Fibroblast of skin of scalp (primary cell): Measurements from ENCODE around the gene PERM1.

Experiments used
- DNase-seq: peaks from one replicate; pipeline ENCODE4 v3.0.0-alpha.2; 2013

The PERM1 gene

GRCh38 chr1:945688-946556, 36.0 kb downstream of the PERM1 start:
- DNase-seq, result no peak

- peak; percentile 53 for DNase-seq
Observed at GRCh38 chr1:944341-945325, 37.3 kb downstream of the PERM1 start.

GRCh38 chr1:943545-944340, 38.1 kb downstream of the PERM1 start:
- no peak for DNase-seq

- DNase-seq, result peak; percentile 77
Observed at GRCh38 chr1:942864-943533, 38.9 kb downstream of the PERM1 start.

GRCh38 chr1:942411-942821, 39.5 kb downstream of the PERM1 start:
- no peak for DNase-seq

- DNase-seq, result peak; percentile 86
Observed at GRCh38 chr1:941588-942383, 40.1 kb downstream of the PERM1 start.

- DNase-seq, result no peak
Observed at GRCh38 chr1:941015-941587, 40.8 kb downstream of the PERM1 start.

GRCh38 chr1:940107-941014, 41.5 kb downstream of the PERM1 start:
- DNase-seq, result peak; percentile 68

- no peak for DNase-seq
Observed at GRCh38 chr1:939511-940106, 42.3 kb downstream of the PERM1 start.

GRCh38 chr1:938711-939489, 43.0 kb downstream of the PERM1 start:
- no peak for DNase-seq

GRCh38 chr1:938088-938683, 43.7 kb downstream of the PERM1 start:
- no peak for DNase-seq

GRCh38 chr1:937521-937920, 44.4 kb downstream of the PERM1 start:
- no peak for DNase-seq

- DNase-seq, result no peak
Observed at GRCh38 chr1:936348-937264, 45.3 kb downstream of the PERM1 start.

- DNase-seq, result peak; percentile 70
Observed at GRCh38 chr1:935751-936231, 46.1 kb downstream of the PERM1 start.

GRCh38 chr1:934991-935750, 46.7 kb downstream of the PERM1 start:
- no peak for DNase-seq

GRCh38 chr1:933603-933940, 48.3 kb downstream of the PERM1 start:
- DNase-seq, result no peak
